Activated effector memory CD4-positive, alpha-beta T cell treated with anti-CD3 and anti-CD28 coated beads, Interleukin-2, amount 50 U/mL, for 16 hours (primary cell): ENCODE data around the gene TRIO.

Source experiments
- DNase-seq: peaks from one replicate; pipeline ENCODE4 v3.0.0-alpha.2; 2020

TRIO gene

GRCh38 chr5:14123974-14124482, 19.1 kb upstream of the TRIO start:
- DNase-seq = no peak

- no peak for DNase-seq
Measured at GRCh38 chr5:14125262-14125661, 17.9 kb upstream of the TRIO start.

- no peak for DNase-seq
Measured at GRCh38 chr5:14127587-14127986, 15.6 kb upstream of the TRIO start.

GRCh38 chr5:14128079-14128478, 15.1 kb upstream of the TRIO start:
- no peak for DNase-seq

GRCh38 chr5:14129123-14129522, 14.0 kb upstream of the TRIO start:
- no peak for DNase-seq

GRCh38 chr5:14131855-14132503, 11.2 kb upstream of the TRIO start:
- no peak for DNase-seq

- no peak for DNase-seq
Measured at GRCh38 chr5:14133394-14133793, 9.7 kb upstream of the TRIO start.

- DNase-seq = no peak
Measured at GRCh38 chr5:14134083-14134482, 9.1 kb upstream of the TRIO start.

GRCh38 chr5:14134771-14135170, 8.4 kb upstream of the TRIO start:
- DNase-seq = no peak

GRCh38 chr5:14135621-14136020, 7.5 kb upstream of the TRIO start:
- no peak for DNase-seq

- no peak for DNase-seq
Measured at GRCh38 chr5:14136228-14136627, 6.9 kb upstream of the TRIO start.

- no peak for DNase-seq
Measured at GRCh38 chr5:14138608-14139540, 4.3 kb upstream of the TRIO start.

- DNase-seq = no peak
Measured at GRCh38 chr5:14141764-14142163, 1.4 kb upstream of the TRIO start.

GRCh38 chr5:14142202-14142826, 828 bp upstream of the TRIO start:
- no peak for DNase-seq

GRCh38 chr5:14143546-14143840, 351 bp downstream of the TRIO start:
- DNase-seq = no peak

GRCh38 chr5:14143841-14144585, 871 bp downstream of the TRIO start:
- DNase-seq = peak; percentile 72

- peak; percentile 66 for DNase-seq
Measured at GRCh38 chr5:14144586-14145434, 1.7 kb downstream of the TRIO start.

GRCh38 chr5:14145435-14146334, 2.5 kb downstream of the TRIO start:
- DNase-seq = no peak

- DNase-seq = no peak
Measured at GRCh38 chr5:14146725-14147124, 3.6 kb downstream of the TRIO start.

- DNase-seq = no peak
Measured at GRCh38 chr5:14147210-14147609, 4.1 kb downstream of the TRIO start.

GRCh38 chr5:14148483-14148882, 5.3 kb downstream of the TRIO start:
- DNase-seq = no peak
